Esophagus muscularis mucosa (tissue), 3 donors: ENCODE results near the gene TSPOAP1.

ENCODE experiments used
- CTCF ChIP-seq, 3 experiments: fragments of 200-600 bp in 2 of 3; fragments of 450-650 bp in 1 of 3; sonication (generic) in 2 of 3; IDR thresholded peaks; one replicate each; pipeline ENCODE4 v1.5.1; 2017 to 2019; ENCODE audit warnings: antibody characterized with exemption in 3 of 3, mild to moderate bottlenecking in 2 of 3, moderate library complexity in 1 of 3
- POLR2A ChIP-seq: fragments of 450-650 bp; IDR thresholded peaks from one replicate; pipeline ENCODE4 v1.6.1; 2017; ENCODE audit warnings: antibody characterized with exemption, moderate library complexity, mild to moderate bottlenecking, low read depth
- POLR2AphosphoS5 ChIP-seq, 2 donors: sonication (generic); formaldehyde crosslinking; IDR thresholded peaks; one replicate each; pipeline ENCODE4 v1.6.1; 2017; ENCODE audit warnings: antibody characterized with exemption in 2 of 2

GRCh38 chr17:58304750-58305486 is 23.7 kb downstream of the TSPOAP1 start:
- TF ChIP-seq POLR2AphosphoS5 (IDR thresholded peaks at IDR 0.05) = no peak
- no peak for TF ChIP-seq POLR2A
- TF ChIP-seq CTCF (IDR thresholded peaks at IDR 0.05) = no peak
